KMS-11 (cell line): Measurements from ENCODE around the gene GET4.
"Not testable (repeated sequence)": the region's sequence is repeated elsewhere in the genome, so short reads cannot be mapped to it uniquely, and the experiment has no call there.

ENCODE experiments used
- H2AFZ ChIP-seq: fragments of 200-600 bp; sonication (generic); 2 replicates; pipeline ENCODE4 v1.6.1; 2016; ENCODE audit warnings: antibody characterized with exemption, mixed run types, low read depth
- H3K27ac ChIP-seq: fragments of 200-600 bp; sonication (generic); 2 replicates; pipeline ENCODE4 v1.6.1; 2016; ENCODE audit warnings: mild to moderate bottlenecking, mixed run types
- H3K27me3 ChIP-seq: fragments of 200-600 bp; sonication (generic); 2 replicates; pipeline ENCODE4 v1.6.1; 2017; ENCODE audit warnings: mild to moderate bottlenecking, low read depth, mixed run types, moderate library complexity; ENCODE audit not compliant: insufficient read depth
- H3K36me3 ChIP-seq: fragments of 200-600 bp; sonication (generic); 2 replicates; pipeline ENCODE4 v1.6.1; 2017; ENCODE audit warnings: mild to moderate bottlenecking, mixed run types; ENCODE audit not compliant: insufficient read depth
- H3K4me1 ChIP-seq: fragments of 200-600 bp; sonication (generic); 2 replicates; pipeline ENCODE4 v1.6.1; 2016; ENCODE audit warnings: mild to moderate bottlenecking, low read depth, mixed run types; ENCODE audit not compliant: poor library complexity, severe bottlenecking
- H3K4me2 ChIP-seq: fragments of 200-600 bp; sonication (generic); 2 replicates; pipeline ENCODE4 v1.7.0; 2016; ENCODE audit warnings: mild to moderate bottlenecking, mixed run types
- H3K4me3 ChIP-seq: fragments of 200-600 bp; sonication (generic); IDR thresholded peaks from 2 replicates; pipeline ENCODE4 v1.6.1; 2017; ENCODE audit warnings: low read depth, low read length, mixed read lengths; ENCODE audit not compliant: insufficient read depth
- H3K79me2 ChIP-seq: fragments of 200-600 bp; sonication (generic); 2 replicates; pipeline ENCODE4 v1.6.1; 2016; ENCODE audit warnings: low read depth, mixed run types; ENCODE audit not compliant: insufficient read depth
- H3K9ac ChIP-seq: fragments of 200-600 bp; sonication (generic); 2 replicates; pipeline ENCODE4 v1.6.1; 2016; ENCODE audit warnings: mild to moderate bottlenecking, mixed run types
- H4K20me1 ChIP-seq: fragments of 200-600 bp; sonication (generic); 2 replicates; pipeline ENCODE4 v1.6.1; 2016; ENCODE audit warnings: mild to moderate bottlenecking, mixed run types; ENCODE audit not compliant: insufficient read depth
- TF ChIP-seq, protein P1 (sequence below): fragments of 200-600 bp; sonication (generic); conservative IDR thresholded peaks from 2 replicates; pipeline ENCODE4 v1.6.1; 2017; ENCODE audit warnings: low read depth, mild to moderate bottlenecking, antibody characterized with exemption, low read length, moderate library complexity, mixed read lengths

GET4 gene

DNA sequence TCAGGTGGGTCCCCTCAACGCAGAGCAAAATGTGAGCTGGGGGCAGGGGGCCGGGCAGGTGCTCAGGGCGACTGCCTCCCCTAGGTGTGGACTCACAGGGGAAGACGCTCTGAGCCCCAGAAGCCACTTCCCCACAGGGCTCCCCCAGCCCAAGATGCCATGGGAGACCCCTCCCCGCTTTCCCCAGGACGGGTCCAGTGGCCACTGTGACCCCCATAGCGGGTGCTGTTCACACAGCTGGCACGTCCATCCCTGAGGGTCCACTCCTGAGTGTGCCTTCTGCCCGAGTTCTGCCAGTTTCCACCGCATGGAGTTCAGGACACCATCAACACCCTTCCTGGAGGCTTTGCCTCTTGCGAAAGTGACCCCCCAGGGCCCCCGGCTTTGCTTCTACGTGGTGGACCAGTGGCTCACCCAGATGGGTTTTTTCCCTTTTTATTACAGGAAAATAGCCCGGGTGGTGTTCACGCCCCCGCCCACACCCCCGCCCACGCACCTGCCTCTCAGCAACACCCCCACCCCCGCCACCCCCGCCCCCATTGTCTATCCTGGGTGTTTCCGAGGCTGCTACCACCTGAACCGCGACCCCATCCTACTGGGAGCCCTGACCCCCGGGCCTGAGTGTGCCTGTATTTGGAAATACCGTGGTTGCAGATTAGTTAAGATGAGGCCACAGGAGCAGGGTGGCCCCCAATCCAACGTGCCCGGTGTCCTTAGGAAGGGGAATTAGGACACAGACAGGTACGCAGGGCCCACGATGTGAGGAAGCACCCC lies 46.2 kb downstream of the GET4 start:
- Histone ChIP-seq H3K27ac (peak overlapping the region; percentile 87), H3K36me3 (no peaks in the 10 kb centered on the region), H4K20me1 (no peaks in the 10 kb centered on the region), H3K27me3 (peaks cover 4% of the 10 kb centered on the region; the same call in 1 of the 2 replicates), H2AFZ (peak overlapping the region; percentile 87), H3K4me1 (peaks cover 30% of the 10 kb centered on the region), H3K4me3 (no peak overlapping the region), H3K4me2 (peak overlapping the region; percentile 100), H3K9ac (peak overlapping the region; percentile 83; the same call in 1 of the 2 replicates), H3K79me2 (no peaks in the 10 kb centered on the region)
- TF ChIP-seq, protein P1, sequence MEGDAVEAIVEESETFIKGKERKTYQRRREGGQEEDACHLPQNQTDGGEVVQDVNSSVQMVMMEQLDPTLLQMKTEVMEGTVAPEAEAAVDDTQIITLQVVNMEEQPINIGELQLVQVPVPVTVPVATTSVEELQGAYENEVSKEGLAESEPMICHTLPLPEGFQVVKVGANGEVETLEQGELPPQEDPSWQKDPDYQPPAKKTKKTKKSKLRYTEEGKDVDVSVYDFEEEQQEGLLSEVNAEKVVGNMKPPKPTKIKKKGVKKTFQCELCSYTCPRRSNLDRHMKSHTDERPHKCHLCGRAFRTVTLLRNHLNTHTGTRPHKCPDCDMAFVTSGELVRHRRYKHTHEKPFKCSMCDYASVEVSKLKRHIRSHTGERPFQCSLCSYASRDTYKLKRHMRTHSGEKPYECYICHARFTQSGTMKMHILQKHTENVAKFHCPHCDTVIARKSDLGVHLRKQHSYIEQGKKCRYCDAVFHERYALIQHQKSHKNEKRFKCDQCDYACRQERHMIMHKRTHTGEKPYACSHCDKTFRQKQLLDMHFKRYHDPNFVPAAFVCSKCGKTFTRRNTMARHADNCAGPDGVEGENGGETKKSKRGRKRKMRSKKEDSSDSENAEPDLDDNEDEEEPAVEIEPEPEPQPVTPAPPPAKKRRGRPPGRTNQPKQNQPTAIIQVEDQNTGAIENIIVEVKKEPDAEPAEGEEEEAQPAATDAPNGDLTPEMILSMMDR = no peak

- peak overlapping the region; percentile 87 for H2AFZ ChIP-seq
Measured at GRCh38 chr7:923108-924041, 47.0 kb downstream of the GET4 start.

GRCh38 chr7:924042-924441 lies 47.7 kb downstream of the GET4 start:
- peaks cover 30% of the 10 kb centered on the region for H3K4me1 ChIP-seq
- peak overlapping the region; percentile 83 for H3K9ac ChIP-seq
- not testable (repeated sequence) for H3K79me2 ChIP-seq, H3K27me3 ChIP-seq, H3K4me3 ChIP-seq, H2AFZ ChIP-seq, H4K20me1 ChIP-seq, H3K36me3 ChIP-seq
- H3K4me2 ChIP-seq = peak overlapping the region; percentile 100; the same call in 1 of the 2 replicates
- peak overlapping the region; percentile 87; the same call in 1 of the 2 replicates for H3K27ac ChIP-seq

More at GRCh38 chr7:923108-924041, 47.0 kb downstream of the GET4 start:
- no peak overlapping the region for H3K4me3 ChIP-seq
- peak overlapping the region; percentile 100 for H3K4me2 ChIP-seq
- no peaks in the 10 kb centered on the region for H3K36me3 ChIP-seq
- peak overlapping the region; percentile 83 for H3K9ac ChIP-seq
- TF ChIP-seq, protein P1 = no peak
- H4K20me1 ChIP-seq = no peaks in the 10 kb centered on the region
- peaks cover 30% of the 10 kb centered on the region for H3K4me1 ChIP-seq
- H3K27ac ChIP-seq = peak overlapping the region; percentile 87
- H3K79me2 ChIP-seq = no peaks in the 10 kb centered on the region
- H3K27me3 ChIP-seq = no peaks in the 10 kb centered on the region; the same call in 1 of the 2 replicates

DNA sequence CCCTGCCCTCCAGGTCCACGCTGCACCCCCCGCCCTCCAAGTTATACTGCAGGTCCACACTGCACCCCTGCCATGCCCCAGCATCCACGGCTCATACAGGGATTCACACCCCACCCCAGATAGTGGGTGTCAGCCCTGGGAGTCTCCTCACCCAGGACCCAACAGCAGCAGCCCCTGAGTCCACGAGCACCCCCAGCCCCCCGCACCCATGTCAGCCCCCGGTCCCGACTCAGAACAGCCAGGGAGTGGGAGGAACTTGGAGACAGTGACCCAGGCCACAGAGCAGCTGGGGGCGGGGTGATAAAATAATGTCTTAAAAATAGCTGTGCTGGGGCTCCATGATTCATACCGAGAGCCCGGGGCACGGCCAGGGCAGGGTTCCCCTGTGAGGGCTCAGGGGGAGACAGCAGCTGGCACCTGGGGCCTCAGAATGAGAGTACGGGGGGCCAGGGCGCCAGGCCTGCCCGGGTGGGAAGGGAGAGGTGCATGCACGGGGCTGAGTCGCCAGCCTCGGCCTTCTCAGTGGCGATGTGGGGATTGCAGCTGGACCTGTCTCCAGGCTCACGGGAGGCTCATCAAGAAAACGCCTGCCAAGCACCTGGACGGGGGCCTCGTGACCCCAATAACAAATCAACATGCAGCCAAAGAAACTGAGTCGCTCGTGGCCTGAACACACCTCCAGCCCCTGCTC lies 48.3 kb downstream of the GET4 start:
- Histone ChIP-seq H3K36me3 (no peaks in the 10 kb centered on the region), H4K20me1 (no peaks in the 10 kb centered on the region), H3K27me3 (no peaks in the 10 kb centered on the region; the same call in 1 of the 2 replicates), H3K4me2 (peak overlapping the region; percentile 90), H3K4me1 (peaks cover 35% of the 10 kb centered on the region), H3K9ac (peak overlapping the region; percentile 30; the same call in 1 of the 2 replicates), H3K4me3 (no peak overlapping the region), H2AFZ (peak overlapping the region; percentile 57; the same call in 1 of the 2 replicates), H3K79me2 (no peaks in the 10 kb centered on the region), H3K27ac (peak overlapping the region; percentile 50)
- TF ChIP-seq, protein P1 = no peak
